IMR-90 (cell line): ENCODE results near the gene SLC9A1. TPM values are rescaled to one million over a fixed set of nuclear protein-coding genes. Genes with fewer than 3 reads are reported as not detected.

Source experiments
- ATAC-seq: fragments of 200-7000 bp; cut with Tn5 transposase; 2 replicates; pipeline ENCODE4 v1.9.1; 2020; ENCODE audit warnings: low read depth, mild to moderate bottlenecking, moderate library complexity
- BruUV-seq: library from RNA; stranded (reverse); fragments of 400-500 nt; replicated peaks from 2 replicates; lab custom pipeline; 2021; lab: Mats Ljungman, UMichigan
- CTCF ChIA-PET: fragments of 300-600 bp; formaldehyde crosslinking; extraction: SDS; loops from one replicate; lab custom pipeline; 2021; ENCODE audit warnings: antibody characterized with exemption; lab: Yijun Ruan, JAX
- POLR2A ChIA-PET: fragments of 300-600 bp; sonication (Branson Sonifier 250); formaldehyde crosslinking; loops from one replicate; lab custom pipeline; 2022; ENCODE audit warnings: antibody characterized with exemption; ENCODE audit not compliant: unreplicated experiment; lab: Charles Lee
- DNase-seq: peaks from one replicate; pipeline ENCODE4 v3.0.0; 2013
- H2AFZ ChIP-seq: replicated peaks from 2 replicates; pipeline ENCODE3; 2013; ENCODE audit warnings: low read length, mild to moderate bottlenecking; ENCODE audit not compliant: poor library complexity
- H2AK5ac ChIP-seq: 2 replicates; pipeline ENCODE4 v1.6.1; 2013; ENCODE audit warnings: low read depth, low read length, inconsistent platforms
- H2AK9ac ChIP-seq: replicated peaks from 2 replicates; pipeline ENCODE3; 2013; ENCODE audit warnings: mild to moderate bottlenecking, low read depth, low read length, moderate library complexity; ENCODE audit not compliant: poor library complexity
- H2BK120ac ChIP-seq: 2 replicates; pipeline ENCODE4 v1.6.1; 2013; ENCODE audit warnings: low read depth, low read length, inconsistent platforms
- H2BK15ac ChIP-seq: 3 replicates; pipeline ENCODE4 v1.6.1; 2013; ENCODE audit warnings: low read depth, low read length, inconsistent platforms
- H2BK20ac ChIP-seq: 2 replicates; pipeline ENCODE4 v1.6.1; 2013; ENCODE audit warnings: low read depth, mild to moderate bottlenecking, inconsistent platforms, low read length, moderate library complexity
- H2BK5ac ChIP-seq: 2 replicates; pipeline ENCODE4 v1.6.1; 2013; ENCODE audit warnings: mild to moderate bottlenecking, low read depth, low read length, inconsistent platforms; ENCODE audit not compliant: poor library complexity, severe bottlenecking
- H3K14ac ChIP-seq: replicated peaks from 2 replicates; pipeline ENCODE4 v1.6.1; 2013; ENCODE audit warnings: low read depth, low read length, inconsistent platforms
- H3K18ac ChIP-seq: 2 replicates; pipeline ENCODE4 v1.6.1; 2013; ENCODE audit warnings: low read depth, low read length, control low read depth
- H3K23ac ChIP-seq: 2 replicates; pipeline ENCODE4 v1.6.1; 2013; ENCODE audit warnings: low read depth, low read length, inconsistent platforms
- H3K27ac ChIP-seq: 2 replicates; pipeline ENCODE4 v1.5.1; 2013; ENCODE audit warnings: mild to moderate bottlenecking, control low read depth, low read length; ENCODE audit not compliant: insufficient read depth
- H3K27me3 ChIP-seq: 2 replicates; pipeline ENCODE4 v1.6.1; 2013; ENCODE audit warnings: low read length; ENCODE audit not compliant: control insufficient read depth, insufficient read depth
- H3K36me3 ChIP-seq: 2 replicates; pipeline ENCODE4 v1.6.1; 2013; ENCODE audit warnings: low read length, mixed read lengths; ENCODE audit not compliant: control insufficient read depth, insufficient read depth
- H3K4ac ChIP-seq: 2 replicates; pipeline ENCODE4 v1.6.1; 2013; ENCODE audit warnings: low read depth, low read length, inconsistent platforms
- H3K4me1 ChIP-seq: 2 replicates; pipeline ENCODE4 v1.6.1; 2013; ENCODE audit warnings: low read length, mixed read lengths; ENCODE audit not compliant: control insufficient read depth, insufficient read depth
- H3K4me2 ChIP-seq: 2 replicates; pipeline ENCODE4 v1.6.1; 2013; ENCODE audit warnings: low read depth, mild to moderate bottlenecking, control low read depth, low read length, moderate library complexity
- H3K4me3 ChIP-seq: 2 replicates; pipeline ENCODE4 v1.5.1; 2013; ENCODE audit warnings: low read depth, mild to moderate bottlenecking, control low read depth, low read length, moderate library complexity; ENCODE audit not compliant: insufficient read depth
- H3K56ac ChIP-seq: 2 replicates; pipeline ENCODE4 v1.6.1; 2013; ENCODE audit warnings: low read length, inconsistent platforms; ENCODE audit not compliant: insufficient read depth; ENCODE audit errors: extremely low read depth
- H3K79me1 ChIP-seq, 2 experiments: 2 replicates each; pipeline ENCODE4 v1.6.1; 2013; ENCODE audit warnings: low read length in 2 of 2, inconsistent platforms in 1 of 2, low read depth in 1 of 2
- H3K9ac ChIP-seq: 2 replicates; pipeline ENCODE4 v1.6.1; 2013; ENCODE audit warnings: low read depth, low read length, control low read depth
- H3K9me1 ChIP-seq: 2 replicates; pipeline ENCODE4 v1.6.1; 2013; ENCODE audit warnings: low read length, inconsistent platforms; ENCODE audit not compliant: insufficient read depth
- H3K9me3 ChIP-seq: 2 replicates; pipeline ENCODE4 v1.6.1; 2013; ENCODE audit warnings: low read length; ENCODE audit not compliant: control insufficient read depth, insufficient read depth
- H4K20me1 ChIP-seq: 2 replicates; pipeline ENCODE4 v1.6.1; 2013; ENCODE audit warnings: low read length, inconsistent platforms; ENCODE audit not compliant: insufficient read depth
- H4K5ac ChIP-seq: 2 replicates; pipeline ENCODE4 v1.6.1; 2013; ENCODE audit warnings: mild to moderate bottlenecking, low read depth, low read length, control low read depth
- H4K8ac ChIP-seq, 2 experiments: 2 replicates each; pipeline ENCODE4 v1.6.1; 2013; ENCODE audit warnings: low read depth in 2 of 2, low read length in 2 of 2, control low read depth in 1 of 2, inconsistent platforms in 1 of 2
- H4K91ac ChIP-seq: 2 replicates; pipeline ENCODE4 v1.6.1; 2013; ENCODE audit warnings: low read depth, low read length, inconsistent platforms; ENCODE audit not compliant: insufficient read depth
- NFE2L2 ChIP-seq: fragments of 150-350 bp; IDR thresholded peaks from 2 replicates; pipeline ENCODE4 v1.6.1; 2016; ENCODE audit warnings: low read depth, mild to moderate bottlenecking, low read length
- WGBS, 2 experiments: methylation state at CpG; one replicate each; pipeline versions ENCODE4 v1.1.5 to v1.1.7; 2013; ENCODE audit warnings: missing lambda C conversion rate in 2 of 2; ENCODE audit not compliant: insufficient read length in 1 of 2; ENCODE audit errors: extremely low coverage in 2 of 2; 5-methylcytosine and 5-hydroxymethylcytosine counted together
- dilution Hi-C: fragments of 300-500 bp; cut with HindIII; formaldehyde crosslinking; loops from one replicate; pipeline ENCODE4 v1.14.3; 2018; ENCODE audit warnings: low sequenced_read_pairs; ENCODE audit not compliant: unreplicated experiment
- in situ Hi-C: fragments of 300-500 bp; cut with MboI; formaldehyde crosslinking; loops from 3 replicates; pipeline ENCODE4 v1.14.3; 2019; ENCODE audit warnings: low sequenced_read_pairs, inconsistent platforms, mixed read lengths
- intact Hi-C: fragments of 100-400 bp; cut with micrococcal nuclease; formaldehyde crosslinking; loops from 2 replicates; pipeline ENCODE4 v1.10.0; 2022
- polyA plus RNA-seq, 3 experiments: library from polyadenylated mRNA; depleted of rRNA; stranded (reverse); fragments of >200 nt; gene quantifications; 2 replicates each; pipeline ENCODE4 v1.2.3, GENCODE V29; 2012; ENCODE audit warnings: low replicate concordance in 1 of 3
- total RNA-seq: library from RNA; depleted of rRNA; stranded (reverse); fragments of >200 nt; gene quantifications from 2 replicates; pipeline ENCODE4 v1.2.3, GENCODE V29; 2012
- TF ChIP-seq, protein P1 (sequence below): fragments of 150-350 bp; IDR thresholded peaks from 2 replicates; pipeline ENCODE4 v1.6.1; 2017; ENCODE audit warnings: mild to moderate bottlenecking, antibody characterized with exemption, low read length, low read depth

The SLC9A1 gene
- total and polyA plus RNA-seq, 2 of the 4 experiments (the other 2 are of a cell fraction): 2.0 to 21.2 TPM

- no peaks in the 10 kb centered on the region; the same call in 1 of the 2 replicates for H3K9me1 ChIP-seq
- no peaks in the 10 kb centered on the region for H3K79me1 ChIP-seq
- CTCF ChIA-PET: no interaction called here
These were observed 86.0 kb downstream of the SLC9A1 start for GRCh38 chr1:27068922-27069321.

More at GRCh38 chr1:27068922-27069321, 86.0 kb downstream of the SLC9A1 start:
- no peak overlapping the region for H4K91ac ChIP-seq
- H4K8ac ChIP-seq: no peak overlapping the region
- TF ChIP-seq, protein P1, sequence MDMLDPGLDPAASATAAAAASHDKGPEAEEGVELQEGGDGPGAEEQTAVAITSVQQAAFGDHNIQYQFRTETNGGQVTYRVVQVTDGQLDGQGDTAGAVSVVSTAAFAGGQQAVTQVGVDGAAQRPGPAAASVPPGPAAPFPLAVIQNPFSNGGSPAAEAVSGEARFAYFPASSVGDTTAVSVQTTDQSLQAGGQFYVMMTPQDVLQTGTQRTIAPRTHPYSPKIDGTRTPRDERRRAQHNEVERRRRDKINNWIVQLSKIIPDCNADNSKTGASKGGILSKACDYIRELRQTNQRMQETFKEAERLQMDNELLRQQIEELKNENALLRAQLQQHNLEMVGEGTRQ: no peak
- TF ChIP-seq NFE2L2: no peak
- no peak overlapping the region for H2AK9ac ChIP-seq
- no peak overlapping the region for H3K14ac ChIP-seq
- H3K4ac ChIP-seq: no peak overlapping the region
- H3K18ac ChIP-seq: no peak overlapping the region
- POLR2A ChIA-PET: no interaction called here
- in situ Hi-C loops (no loop called here), dilution Hi-C loops (no loop called here), intact Hi-C loops (no loop called here)
- no peaks in the 10 kb centered on the region for H4K20me1 ChIP-seq
- H2AK5ac ChIP-seq: no peak overlapping the region
- H4K5ac ChIP-seq: no peak overlapping the region
- H3K9me3 ChIP-seq: no peaks in the 10 kb centered on the region
- DNase-seq (no peak), ATAC-seq (no peak)
- H3K27ac ChIP-seq: no peak overlapping the region
- H3K9ac ChIP-seq: no peak overlapping the region
- 92% methylated on average over 2 of the region's 4 CpGs; no CpG with 5 or more reads in 1 of the 2 experiments for WGBS, 2 experiments
- no peak overlapping the region for H3K56ac ChIP-seq
- H2BK120ac ChIP-seq: no peak overlapping the region
- no peaks in the 10 kb centered on the region for H3K36me3 ChIP-seq
- H3K4me3 ChIP-seq: no peak overlapping the region
- H3K4me2 ChIP-seq: no peak overlapping the region
- H2BK5ac ChIP-seq: no peak overlapping the region
- H2BK15ac ChIP-seq: no peak overlapping the region
- H2AFZ ChIP-seq: no peak overlapping the region
- no peak overlapping the region for H3K23ac ChIP-seq
- H3K27me3 ChIP-seq: peaks cover 16% of the 10 kb centered on the region
- no peak overlapping the region for H2BK20ac ChIP-seq
- no TSS peak for BruUV-seq
- H3K4me1 ChIP-seq: no peaks in the 10 kb centered on the region
